Upper lobe of left lung (tissue), 6 donors: ENCODE results near the gene NBPF6. TPM values are rescaled to one million over a fixed set of nuclear protein-coding genes. Genes with fewer than 3 reads are reported as not detected.
A peak's percentile ranks its signal among the peaks of the same experiment; 100 is the strongest.
"Not testable (repeated sequence)": the region's sequence is repeated elsewhere in the genome, so short reads cannot be mapped to it uniquely, and the experiment has no call there.

ENCODE experiments used
- ATAC-seq, 2 donors: fragments of 200-7000 bp; cut with Tn5 transposase; one replicate each; pipeline ENCODE4 v1.9.1; 2022; ENCODE audit warnings: mild to moderate bottlenecking in 2 of 2, moderate library complexity in 2 of 2; ENCODE audit not compliant: low FRiP score in 2 of 2
- DNase-seq, 2 donors: peaks; one replicate each; pipeline ENCODE4 v3.0.0-alpha.2; 2019 to 2020
- H3K27ac ChIP-seq, 4 donors: fragments of 200-600 bp; sonication (generic); one replicate each; pipeline ENCODE4 v1.5.1; 2016 to 2019
- H3K27me3 ChIP-seq, 4 donors: fragments of 200-600 bp; sonication (generic); one replicate each; pipeline ENCODE4 v1.5.1; 2017 to 2019
- H3K36me3 ChIP-seq, 4 donors: fragments of 200-600 bp; sonication (generic); one replicate each; pipeline ENCODE4 v1.5.1; 2016 to 2019
- H3K4me1 ChIP-seq, 4 donors: fragments of 200-600 bp; sonication (generic); one replicate each; pipeline ENCODE4 v1.5.1; 2018 to 2019
- H3K4me3 ChIP-seq, 4 donors: fragments of 200-600 bp; sonication (generic); one replicate each; pipeline ENCODE4 v1.5.1; 2017 to 2019; ENCODE audit warnings: mild to moderate bottlenecking in 2 of 4, moderate library complexity in 1 of 4
- H3K9me3 ChIP-seq, 4 donors: fragments of 200-600 bp; sonication (generic); one replicate each; pipeline ENCODE4 v1.5.1; 2018 to 2019
- EP300 ChIP-seq, 4 donors: sonication (generic); formaldehyde crosslinking; IDR thresholded peaks; one replicate each; pipeline ENCODE4 v1.5.1; 2017; ENCODE audit warnings: antibody characterized with exemption in 4 of 4, control low read depth in 2 of 4
- POLR2A ChIP-seq, 4 donors: fragments of 450-650 bp; IDR thresholded peaks; one replicate each; pipeline ENCODE4 v1.5.1; 2016 to 2017; ENCODE audit warnings: antibody characterized with exemption in 4 of 4, mild to moderate bottlenecking in 2 of 4
- POLR2AphosphoS5 ChIP-seq, 2 donors: sonication (generic); formaldehyde crosslinking; IDR thresholded peaks; one replicate each; pipeline ENCODE4 v1.5.1; 2017; ENCODE audit warnings: antibody characterized with exemption in 2 of 2
- WGBS, 2 donors: methylation state at CpG; one replicate each; pipeline ENCODE4 v1.1.5; 2017 to 2018; 5-methylcytosine and 5-hydroxymethylcytosine counted together
- total RNA-seq, 6 donors: library from RNA; depleted of rRNA in 4 of 6; stranded (reverse); fragments of >200 nt in 4 of 6; gene quantifications; one replicate each; pipeline versions ENCODE4 v1.1.0 to v1.2.1, GENCODE V29; 2016 to 2021
- TF ChIP-seq, protein P1 (sequence below), 6 experiments: fragments of 450-650 bp in 4 of 6; fragments of 200-600 bp in 2 of 6; sonication (generic) in 2 of 6; IDR thresholded peaks; one replicate each; pipeline ENCODE4 v1.5.1; 2016 to 2019; ENCODE audit warnings: antibody characterized with exemption in 6 of 6
- donor health status: DM: no; HTN: no; CAD: no; lungs with moderate emphysema.
- donor health status: DM: no; HTN: yes; CAD: no; lungs with severe emphysema.

Gene NBPF6
- total RNA-seq, 6 donors from 2014 or later, result not detected

GRCh38 chr1:108511764-108512163 lies 61.6 kb downstream of the NBPF6 start:
- Histone ChIP-seq H3K9me3 (no peaks in the 10 kb centered on the region), H3K36me3 (no peaks in the 10 kb centered on the region), H3K4me1 (no peaks in the 10 kb centered on the region), H3K27ac (no peak overlapping the region), H3K4me3 (no peak overlapping the region), H3K27me3 (no peaks in the 10 kb centered on the region)
- DNase-seq (no peak), ATAC-seq (no peak)
- 48 to 49% methylated on average over 3 of the region's 3 CpGs for WGBS, 2 donors
- TF ChIP-seq POLR2A (IDR thresholded peaks at IDR 0.05) (no peak), EP300 (IDR thresholded peaks at IDR 0.05) (no peak), POLR2AphosphoS5 (IDR thresholded peaks at IDR 0.05) (no peak)
- TF ChIP-seq, protein P1, sequence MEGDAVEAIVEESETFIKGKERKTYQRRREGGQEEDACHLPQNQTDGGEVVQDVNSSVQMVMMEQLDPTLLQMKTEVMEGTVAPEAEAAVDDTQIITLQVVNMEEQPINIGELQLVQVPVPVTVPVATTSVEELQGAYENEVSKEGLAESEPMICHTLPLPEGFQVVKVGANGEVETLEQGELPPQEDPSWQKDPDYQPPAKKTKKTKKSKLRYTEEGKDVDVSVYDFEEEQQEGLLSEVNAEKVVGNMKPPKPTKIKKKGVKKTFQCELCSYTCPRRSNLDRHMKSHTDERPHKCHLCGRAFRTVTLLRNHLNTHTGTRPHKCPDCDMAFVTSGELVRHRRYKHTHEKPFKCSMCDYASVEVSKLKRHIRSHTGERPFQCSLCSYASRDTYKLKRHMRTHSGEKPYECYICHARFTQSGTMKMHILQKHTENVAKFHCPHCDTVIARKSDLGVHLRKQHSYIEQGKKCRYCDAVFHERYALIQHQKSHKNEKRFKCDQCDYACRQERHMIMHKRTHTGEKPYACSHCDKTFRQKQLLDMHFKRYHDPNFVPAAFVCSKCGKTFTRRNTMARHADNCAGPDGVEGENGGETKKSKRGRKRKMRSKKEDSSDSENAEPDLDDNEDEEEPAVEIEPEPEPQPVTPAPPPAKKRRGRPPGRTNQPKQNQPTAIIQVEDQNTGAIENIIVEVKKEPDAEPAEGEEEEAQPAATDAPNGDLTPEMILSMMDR (IDR thresholded peaks at IDR 0.05), result no peak

GRCh38 chr1:108512239-108513043 lies 62.3 kb downstream of the NBPF6 start:
- no peaks in the 10 kb centered on the region for H3K9me3 ChIP-seq
- DNase-seq (no peak), ATAC-seq (peak in 1 of 2 donors; percentile 83)
- no peak overlapping the region for H3K4me3 ChIP-seq
- TF ChIP-seq POLR2A (IDR thresholded peaks at IDR 0.05), result no peak
- TF ChIP-seq, protein P1 (IDR thresholded peaks at IDR 0.05), result peak; percentile 61 to 88 (median 83)
- no peaks in the 10 kb centered on the region for H3K4me1 ChIP-seq
- 57 to 63% methylated on average over 6 of the region's 6 CpGs for WGBS, 2 donors
- H3K36me3 ChIP-seq, result no peaks in the 10 kb centered on the region
- no peak overlapping the region for H3K27ac ChIP-seq
- no peaks in the 10 kb centered on the region for H3K27me3 ChIP-seq

GRCh38 chr1:108513044-108513415 lies 62.9 kb downstream of the NBPF6 start:
- H3K9me3 ChIP-seq, result no peaks in the 10 kb centered on the region
- H3K27me3 ChIP-seq, result no peaks in the 10 kb centered on the region
- DNase-seq (no peak), ATAC-seq (no peak)
- no peak overlapping the region for H3K27ac ChIP-seq
- TF ChIP-seq POLR2A (IDR thresholded peaks at IDR 0.05) (no peak), EP300 (IDR thresholded peaks at IDR 0.05) (no peak), POLR2AphosphoS5 (IDR thresholded peaks at IDR 0.05) (no peak)
- TF ChIP-seq, protein P1 (IDR thresholded peaks at IDR 0.05), result no peak
- H3K36me3 ChIP-seq, result no peaks in the 10 kb centered on the region
- no peaks in the 10 kb centered on the region for H3K4me1 ChIP-seq
- WGBS, 2 donors, result 35 to 41% methylated on average over 2 of the region's 2 CpGs
- no peak overlapping the region for H3K4me3 ChIP-seq

DNA sequence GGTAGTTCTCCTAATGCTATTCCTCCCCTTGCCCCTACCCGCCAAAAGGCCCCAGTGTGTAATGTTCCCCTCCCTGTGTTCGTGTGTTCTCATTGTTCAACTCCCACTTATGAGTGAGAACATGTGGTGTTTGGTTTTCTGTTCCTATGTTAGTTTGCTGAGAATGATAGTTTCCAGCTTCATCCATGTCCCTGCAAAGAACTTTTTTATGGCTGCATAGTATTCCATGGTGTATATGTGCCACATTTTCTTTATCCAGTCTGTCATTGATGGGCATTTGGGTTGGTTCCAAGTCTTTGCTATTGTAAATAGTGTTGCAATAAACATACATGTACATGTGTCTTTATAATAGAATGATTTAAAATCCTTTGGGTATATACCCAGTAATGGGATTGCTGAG lies 63.8 kb downstream of the NBPF6 start:
- not testable (repeated sequence) for H3K36me3 ChIP-seq, ATAC-seq, H3K27ac ChIP-seq, H3K9me3 ChIP-seq, H3K27me3 ChIP-seq, H3K4me3 ChIP-seq, H3K4me1 ChIP-seq, DNase-seq
- WGBS, 2 donors, result 93 to 96% methylated on average over 2 of the region's 2 CpGs

DNA sequence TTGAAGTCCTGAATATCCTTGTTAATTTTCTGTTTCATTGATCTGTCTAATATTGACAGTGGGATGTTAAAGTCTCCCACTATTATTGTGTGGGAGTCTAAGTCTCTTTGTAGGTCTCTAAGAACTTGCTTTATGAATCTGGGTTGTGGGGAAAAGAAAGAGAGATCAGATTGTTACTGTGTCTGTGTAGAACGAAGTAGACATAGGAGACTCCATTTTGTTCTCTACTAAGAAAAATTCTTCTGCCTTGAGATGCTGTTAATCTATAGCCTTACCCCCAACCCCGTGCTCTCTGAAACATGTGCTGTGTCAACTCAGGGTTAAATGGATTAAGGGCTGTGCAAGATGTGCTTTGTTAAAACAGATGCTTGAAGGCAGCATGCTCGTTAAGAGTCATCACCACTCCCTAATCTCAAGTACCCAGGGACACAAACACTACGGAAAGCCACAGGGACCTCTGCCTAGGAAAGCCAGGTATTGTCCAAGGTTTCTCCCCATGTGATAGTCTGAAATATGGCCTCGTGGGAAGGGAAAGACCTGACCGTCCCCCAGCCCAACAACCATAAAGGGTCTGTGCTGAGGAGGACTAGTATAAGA lies 67.3 kb downstream of the NBPF6 start:
- H3K27ac ChIP-seq, ATAC-seq, DNase-seq, H3K27me3 ChIP-seq, H3K4me3 ChIP-seq, H3K9me3 ChIP-seq, H3K36me3 ChIP-seq, H3K4me1 ChIP-seq: not testable (repeated sequence)
- WGBS, 2 donors, result 63 to 73% methylated on average over 6 of the region's 6 CpGs

Other genes starting within 250 kb of the NBPF6 start
- 10 to 100 TPM; 28.6 to 96.7 (median 42.5) TPM for gene SLC25A24, start 250.0 kb upstream of the NBPF6 start, total RNA-seq
- gene NBPF4, start 206.3 kb upstream of the NBPF6 start, total RNA-seq, result not detected
- gene EEIG2, start 109.8 kb downstream of the NBPF6 start, total RNA-seq, result 10 to 100 TPM in 5 of 6 donors, 1 to 10 TPM in 1; 8.4 to 19.9 (median 15.1) TPM
- 10 to 100 TPM in 2 of 6 donors, 1 to 10 TPM in 4; 5.0 to 12.3 (median 7.0) TPM for gene HENMT1, start 210.8 kb downstream of the NBPF6 start, total RNA-seq
- 10 to 100 TPM; 28.9 to 81.7 (median 35.5) TPM for gene PRPF38B, start 242.0 kb downstream of the NBPF6 start, total RNA-seq